Measurements from ENCODE around the gene CFTR. TPM values are rescaled to one million over a fixed set of nuclear protein-coding genes. Genes with fewer than 3 reads are reported as not detected.
"Not testable (repeated sequence)": the region's sequence is repeated elsewhere in the genome, so short reads cannot be mapped to it uniquely, and the experiment has no call there.

The CFTR gene
- total RNA-seq, 2 experiments from 2014 or later, result not detected

- Mint-ChIP-seq H3K36me3 (ENCODE audit: low read depth) (no peaks in the 10 kb centered on the region), H3K9me3 (no peaks in the 10 kb centered on the region), H3K4me1 (ENCODE audit: low read depth) (no peaks in the 10 kb centered on the region), H3K4me3 (no peak overlapping the region), H3K27me3 (peaks cover 4% of the 10 kb centered on the region), H3K27ac (no peak overlapping the region)
- H3K9me3 ChIP-seq (ENCODE audit: control insufficient read depth in 1 of 2, insufficient read depth in 1 of 2, low read length in 2 of 2), result no peaks in the 10 kb centered on the region
- ChIA-PET CTCF (no interaction called here), POLR2A (no interaction called here)
- DNase-seq (no peak), ATAC-seq (ENCODE audit: poor library complexity) (no peak)
- no peaks in the 10 kb centered on the region for H3K4me1 ChIP-seq (ENCODE audit: insufficient read depth, low read length)
- H3K4me3 ChIP-seq (ENCODE audit: low read length), result no peak overlapping the region
- intact Hi-C loops (cut with DNase I, micrococcal nuclease), result no loop called here
- TF ChIP-seq, protein P1, sequence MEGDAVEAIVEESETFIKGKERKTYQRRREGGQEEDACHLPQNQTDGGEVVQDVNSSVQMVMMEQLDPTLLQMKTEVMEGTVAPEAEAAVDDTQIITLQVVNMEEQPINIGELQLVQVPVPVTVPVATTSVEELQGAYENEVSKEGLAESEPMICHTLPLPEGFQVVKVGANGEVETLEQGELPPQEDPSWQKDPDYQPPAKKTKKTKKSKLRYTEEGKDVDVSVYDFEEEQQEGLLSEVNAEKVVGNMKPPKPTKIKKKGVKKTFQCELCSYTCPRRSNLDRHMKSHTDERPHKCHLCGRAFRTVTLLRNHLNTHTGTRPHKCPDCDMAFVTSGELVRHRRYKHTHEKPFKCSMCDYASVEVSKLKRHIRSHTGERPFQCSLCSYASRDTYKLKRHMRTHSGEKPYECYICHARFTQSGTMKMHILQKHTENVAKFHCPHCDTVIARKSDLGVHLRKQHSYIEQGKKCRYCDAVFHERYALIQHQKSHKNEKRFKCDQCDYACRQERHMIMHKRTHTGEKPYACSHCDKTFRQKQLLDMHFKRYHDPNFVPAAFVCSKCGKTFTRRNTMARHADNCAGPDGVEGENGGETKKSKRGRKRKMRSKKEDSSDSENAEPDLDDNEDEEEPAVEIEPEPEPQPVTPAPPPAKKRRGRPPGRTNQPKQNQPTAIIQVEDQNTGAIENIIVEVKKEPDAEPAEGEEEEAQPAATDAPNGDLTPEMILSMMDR (IDR thresholded peaks at IDR 0.05), result no peak
- H3K36me3 ChIP-seq (ENCODE audit: insufficient read depth, low read length), result no peaks in the 10 kb centered on the region
- no peaks in the 10 kb centered on the region for H3K27me3 ChIP-seq (ENCODE audit: control insufficient read depth in 1 of 2, insufficient read depth in 2 of 2, low read length in 2 of 2)
- H3K27ac ChIP-seq (ENCODE audit: low read depth in 1 of 2, low read length in 2 of 2), result no peak overlapping the region
Observed at GRCh38 chr7:117707080-117707479, 227.3 kb downstream of the CFTR start.

DNA sequence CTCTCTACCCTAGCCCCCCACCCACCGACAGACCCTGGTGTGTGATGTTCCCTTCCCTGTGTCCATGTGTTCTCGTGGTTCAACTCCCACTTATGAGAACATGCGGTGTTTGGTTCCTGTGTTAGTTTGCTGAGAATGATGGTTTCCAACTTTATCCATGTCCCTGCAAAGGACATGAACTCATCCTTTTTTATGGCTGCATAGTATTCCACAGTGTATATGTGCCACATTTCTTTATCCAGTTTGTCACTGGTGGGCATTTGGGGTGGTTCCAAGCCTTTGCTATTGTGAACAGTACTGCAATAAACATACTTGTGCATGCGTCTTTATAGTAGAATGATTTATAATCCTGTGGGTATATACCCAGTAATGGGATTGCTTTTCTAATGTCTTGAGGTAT, 228.3 kb downstream of the CFTR start:
- intact Hi-C loops (cut with DNase I, micrococcal nuclease); H3K36me3 ChIP-seq (ENCODE audit: insufficient read depth, low read length); H3K27me3 ChIP-seq (ENCODE audit: control insufficient read depth in 1 of 2, insufficient read depth in 2 of 2, low read length in 2 of 2); H3K9me3 ChIP-seq (ENCODE audit: control insufficient read depth in 1 of 2, insufficient read depth in 1 of 2, low read length in 2 of 2); H3K4me3 Mint-ChIP-seq; DNase-seq; H3K27me3 Mint-ChIP-seq; H3K4me1 ChIP-seq (ENCODE audit: insufficient read depth, low read length); H3K4me1 Mint-ChIP-seq (ENCODE audit: low read depth); H3K36me3 Mint-ChIP-seq (ENCODE audit: low read depth); POLR2A ChIA-PET; H3K27ac Mint-ChIP-seq; ATAC-seq (ENCODE audit: poor library complexity); CTCF ChIA-PET; H3K4me3 ChIP-seq (ENCODE audit: low read length); H3K9me3 Mint-ChIP-seq; H3K27ac ChIP-seq (ENCODE audit: low read depth in 1 of 2, low read length in 2 of 2): not testable (repeated sequence)

- H3K9me3 Mint-ChIP-seq, result no peaks in the 10 kb centered on the region
- POLR2A ChIA-PET, result no interaction called here
- TF ChIP-seq, protein P1 (IDR thresholded peaks at IDR 0.05), result no peak
- no peaks in the 10 kb centered on the region for H3K36me3 Mint-ChIP-seq (ENCODE audit: low read depth)
- Histone ChIP-seq H3K27me3 (ENCODE audit: control insufficient read depth in 1 of 2, insufficient read depth in 2 of 2, low read length in 2 of 2) (no peaks in the 10 kb centered on the region), H3K4me1 (ENCODE audit: insufficient read depth, low read length) (no peaks in the 10 kb centered on the region), H3K9me3 (ENCODE audit: control insufficient read depth in 1 of 2, insufficient read depth in 1 of 2, low read length in 2 of 2) (no peaks in the 10 kb centered on the region), H3K36me3 (ENCODE audit: insufficient read depth, low read length) (no peaks in the 10 kb centered on the region), H3K27ac (ENCODE audit: low read depth in 1 of 2, low read length in 2 of 2) (no peak overlapping the region), H3K4me3 (ENCODE audit: low read length) (no peak overlapping the region)
- no peak for DNase-seq
- no peak for ATAC-seq (ENCODE audit: poor library complexity)
- no peak overlapping the region for H3K27ac Mint-ChIP-seq
- H3K27me3 Mint-ChIP-seq, result peaks cover 9% of the 10 kb centered on the region
- no peaks in the 10 kb centered on the region for H3K4me1 Mint-ChIP-seq (ENCODE audit: low read depth)
- intact Hi-C loops (cut with DNase I, micrococcal nuclease), result no loop called here
- CTCF ChIA-PET, result no interaction called here
- no peak overlapping the region for H3K4me3 Mint-ChIP-seq
Observed at GRCh38 chr7:117711556-117711955, 231.7 kb downstream of the CFTR start.

DNA sequence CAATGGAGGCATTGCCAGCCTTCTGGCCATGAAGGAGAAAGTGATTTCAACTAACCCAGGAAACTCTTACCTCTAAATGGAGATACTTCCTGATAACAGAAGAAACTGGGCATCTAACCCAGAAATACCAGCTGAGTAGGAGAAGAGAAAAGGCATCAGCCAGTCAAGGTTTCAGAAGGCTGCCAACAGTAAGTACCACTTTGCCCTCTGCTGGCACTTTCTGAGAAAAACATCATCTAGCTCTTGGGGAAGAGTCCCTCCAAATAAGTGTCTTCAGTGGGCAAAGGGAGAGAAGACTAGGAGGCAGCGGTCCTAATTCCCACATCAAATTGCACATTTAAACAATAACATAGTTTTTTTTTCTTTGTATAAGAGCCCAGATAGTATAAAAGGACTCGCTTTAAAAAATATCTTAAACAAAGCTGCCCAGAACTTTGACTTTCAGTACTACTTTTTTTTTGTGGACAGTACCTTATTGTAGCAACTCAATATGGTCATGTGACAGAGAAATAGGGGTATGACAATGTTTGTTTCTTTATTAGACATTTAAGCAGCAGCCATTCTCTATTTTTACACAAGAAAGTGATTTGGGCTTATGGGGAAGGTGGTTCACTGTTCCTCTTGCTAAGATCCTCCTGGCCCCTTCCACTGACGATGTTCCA, 236.1 kb downstream of the CFTR start:
- no peaks in the 10 kb centered on the region for H3K4me1 ChIP-seq (ENCODE audit: insufficient read depth, low read length)
- no peaks in the 10 kb centered on the region for H3K9me3 Mint-ChIP-seq
- no peaks in the 10 kb centered on the region for H3K27me3 ChIP-seq (ENCODE audit: control insufficient read depth in 1 of 2, insufficient read depth in 2 of 2, low read length in 2 of 2)
- CTCF ChIA-PET, result interaction anchor here (0.7 kb wide), 1 partner anchor 785 kb away, joined by 3 read pairs; no protein-coding TSS in a partner anchor
- POLR2A ChIA-PET, result no interaction called here
- no peaks in the 10 kb centered on the region for H3K9me3 ChIP-seq (ENCODE audit: control insufficient read depth in 1 of 2, insufficient read depth in 1 of 2, low read length in 2 of 2)
- no peak overlapping the region for H3K4me3 Mint-ChIP-seq
- peaks cover 5% of the 10 kb centered on the region for H3K27me3 Mint-ChIP-seq
- no peak overlapping the region for H3K27ac ChIP-seq (ENCODE audit: low read depth in 1 of 2, low read length in 2 of 2)
- H3K36me3 ChIP-seq (ENCODE audit: insufficient read depth, low read length), result no peaks in the 10 kb centered on the region
- ATAC-seq (ENCODE audit: poor library complexity), result no peak
- no peaks in the 10 kb centered on the region for H3K4me1 Mint-ChIP-seq (ENCODE audit: low read depth)
- H3K4me3 ChIP-seq (ENCODE audit: low read length), result no peak overlapping the region
- intact Hi-C loops (cut with DNase I, micrococcal nuclease), result no loop called here
- DNase-seq, result peak in 2 of 14 experiments; percentile 2 to 9
- H3K27ac Mint-ChIP-seq, result no peak overlapping the region
- no peaks in the 10 kb centered on the region for H3K36me3 Mint-ChIP-seq (ENCODE audit: low read depth)
- TF ChIP-seq, protein P1 (IDR thresholded peaks at IDR 0.05), result no peak

Data from CD4-positive, alpha-beta T cell (primary cell).